SK-N-SH (cell line): ENCODE results near the gene GHRH. TPM values are rescaled to one million over a fixed set of nuclear protein-coding genes. Genes with fewer than 3 reads are reported as not detected.

Experiments used
- CTCF ChIA-PET: fragments of 300-600, 350-600 bp; formaldehyde crosslinking; extraction: SDS; loops from one replicate; lab custom pipeline; 2021; lab: Yijun Ruan, JAX
- POLR2A ChIA-PET: fragments of 350-600 bp; sonication (Branson Sonifier 250); formaldehyde crosslinking; extraction: SDS; loops from one replicate; lab custom pipeline; 2020; ENCODE audit warnings: antibody characterized with exemption, inconsistent platforms; lab: Yijun Ruan, JAX
- DNase-seq: peaks from one replicate; pipeline ENCODE4 v3.0.0; 2012
- H2AFZ ChIP-seq: fragments of 200-600 bp; sonication (generic); 2 replicates; pipeline ENCODE4 v1.8.1; 2016; ENCODE audit warnings: antibody characterized with exemption, mild to moderate bottlenecking, low read depth
- H3F3A ChIP-seq: fragments of 200-600 bp; sonication (generic); replicated peaks from 2 replicates; pipeline ENCODE3; 2016; ENCODE audit warnings: antibody characterized with exemption, mild to moderate bottlenecking; ENCODE audit not compliant: insufficient read depth
- H3K27ac ChIP-seq, 2 experiments: fragments of 200-500 bp in 1 of 2; fragments of 200-600 bp in 1 of 2; sonication (Bioruptor generic) in 1 of 2; sonication (generic), shearing (Covaris generic) in 1 of 2; 2 replicates each; pipeline versions ENCODE4 v1.5.1 to v1.6.1; 2014 to 2016; ENCODE audit warnings: low read depth in 2 of 2, inconsistent platforms in 1 of 2, low read length in 1 of 2, mild to moderate bottlenecking in 1 of 2, mixed read lengths in 1 of 2
- H3K27me3 ChIP-seq: fragments of 200-600 bp; sonication (generic), shearing (Covaris generic); 2 replicates; pipeline ENCODE4 v1.6.1; 2016; ENCODE audit warnings: mixed run types; ENCODE audit not compliant: insufficient read depth
- H3K36me3 ChIP-seq, 2 experiments: fragments of 200-500 bp in 1 of 2; fragments of 200-600 bp in 1 of 2; sonication (Bioruptor generic) in 1 of 2; sonication (generic) in 1 of 2; replicated peaks in 1 of 2; 2 replicates each; pipeline versions ENCODE3 to v1.5.1; 2014 to 2016; ENCODE audit warnings: low read length in 1 of 2, mild to moderate bottlenecking in 1 of 2; ENCODE audit not compliant: insufficient read depth in 2 of 2, control insufficient read depth in 1 of 2
- H3K4me1 ChIP-seq, 2 experiments: fragments of 200-500 bp in 1 of 2; fragments of 200-600 bp in 1 of 2; sonication (Bioruptor generic) in 1 of 2; sonication (generic), shearing (Covaris generic) in 1 of 2; 2 replicates each; pipeline versions ENCODE4 v1.5.1 to v1.6.1; 2014 to 2016; ENCODE audit warnings: low read depth in 1 of 2, low read length in 1 of 2, mixed run types in 1 of 2; ENCODE audit not compliant: insufficient read depth in 2 of 2, control insufficient read depth in 1 of 2
- H3K4me2 ChIP-seq: fragments of 200-600 bp; sonication (generic), shearing (Covaris generic); 2 replicates; pipeline ENCODE4 v1.6.1; 2017; ENCODE audit warnings: mixed run types
- H3K4me3 ChIP-seq, 2 experiments: fragments of 200-500 bp in 1 of 2; fragments of 200-600 bp in 1 of 2; sonication (Bioruptor generic) in 1 of 2; sonication (generic), shearing (Covaris generic) in 1 of 2; 2 replicates each; pipeline versions ENCODE4 v1.5.1 to v1.8.1; 2014 to 2016; ENCODE audit warnings: low read depth in 2 of 2, inconsistent platforms in 1 of 2, low read length in 1 of 2, mild to moderate bottlenecking in 1 of 2, mixed read lengths in 1 of 2, moderate library complexity in 1 of 2
- H3K79me2 ChIP-seq: fragments of 200-600 bp; sonication (generic); 2 replicates; pipeline ENCODE4 v1.8.1; 2017; ENCODE audit warnings: mild to moderate bottlenecking; ENCODE audit not compliant: insufficient read depth
- H3K9ac ChIP-seq: fragments of 200-600 bp; sonication (generic); 2 replicates; pipeline ENCODE4 v1.6.1; 2017; ENCODE audit warnings: mixed run types
- H3K9me2 ChIP-seq: fragments of 200-600 bp; sonication (generic); 2 replicates; pipeline ENCODE4 v1.6.1; 2017; ENCODE audit warnings: mixed run types
- H3K9me3 ChIP-seq: fragments of 200-600 bp; sonication (generic); 2 replicates; pipeline ENCODE4 v1.6.1; 2017; ENCODE audit warnings: mixed run types, mild to moderate bottlenecking, moderate library complexity
- H4K20me1 ChIP-seq: fragments of 200-600 bp; sonication (generic); 2 replicates; pipeline ENCODE4 v1.6.1; 2017; ENCODE audit warnings: mild to moderate bottlenecking, mixed run types; ENCODE audit not compliant: insufficient read depth
- CHD2 ChIP-seq: fragments of 150-350 bp; IDR thresholded peaks from 2 replicates; pipeline ENCODE4 v1.6.1; 2018; ENCODE audit warnings: low read length; ENCODE audit not compliant: partially characterized antibody
- EZH2phosphoT487 ChIP-seq: fragments of 200-600 bp; sonication (generic); IDR thresholded peaks from 2 replicates; pipeline ENCODE4 v1.6.1; 2017; ENCODE audit warnings: low read depth, mixed run types, mild to moderate bottlenecking, antibody characterized with exemption, moderate library complexity, borderline replicate concordance
- IRF3 ChIP-seq: fragments of 150-350 bp; IDR thresholded peaks from 2 replicates; pipeline ENCODE4 v1.6.1; 2016; ENCODE audit warnings: mild to moderate bottlenecking, low read depth, low read length
- JUND ChIP-seq: IDR thresholded peaks from 2 replicates; pipeline ENCODE4 v1.4.0; 2012
- NRF1 ChIP-seq: IDR thresholded peaks from 2 replicates; pipeline ENCODE4 v1.6.1; 2012; ENCODE audit warnings: low read depth, mild to moderate bottlenecking, low read length
- RCOR1 ChIP-seq: fragments of 150-350 bp; IDR thresholded peaks from 2 replicates; pipeline ENCODE4 v1.6.1; 2017; ENCODE audit warnings: antibody characterized with exemption, low read length
- REST ChIP-seq: IDR thresholded peaks from 2 replicates; pipeline ENCODE4 v1.6.1; 2012; ENCODE audit warnings: mild to moderate bottlenecking, low read depth, low read length, moderate library complexity
- TAF1 ChIP-seq: IDR thresholded peaks from 2 replicates; pipeline ENCODE4 v1.6.1; 2012; ENCODE audit warnings: low read depth, mild to moderate bottlenecking, low read length, moderate library complexity, borderline replicate concordance
- TEAD4 ChIP-seq: IDR thresholded peaks from 2 replicates; pipeline ENCODE4 v1.4.0; 2012; ENCODE audit warnings: mild to moderate bottlenecking, borderline replicate concordance; ENCODE audit not compliant: insufficient read depth
- USF2 ChIP-seq: fragments of 150-350 bp; IDR thresholded peaks from 2 replicates; pipeline ENCODE4 v1.6.1; 2017; ENCODE audit warnings: antibody characterized with exemption, low read length, low read depth, borderline replicate concordance
- ZBTB33 ChIP-seq: IDR thresholded peaks from 2 replicates; pipeline ENCODE4 v1.4.0; 2012; ENCODE audit warnings: low read depth, borderline replicate concordance
- WGBS: methylation state at CpG from one replicate; pipeline ENCODE4 v1.1.6; 2017; ENCODE audit warnings: low lambda C conversion rate; 5-methylcytosine and 5-hydroxymethylcytosine counted together
- polyA plus RNA-seq, 3 experiments: library from polyadenylated mRNA; depleted of rRNA; stranded (reverse); fragments of >200 nt; gene quantifications; 2 replicates each; pipeline ENCODE4 v1.2.3, GENCODE V29; 2012

The GHRH gene
- polyA plus RNA-seq, 1 of the 3 experiments (the other 2 are of a cell fraction), result not detected

- CTCF ChIA-PET, result interaction anchor here (1.7 kb wide), 1 partner anchor 116 kb away, joined by 4 read pairs; no protein-coding TSS in a partner anchor
- peaks cover 35% of the 10 kb centered on the region for H3K79me2 ChIP-seq
- H3K4me1 ChIP-seq, result peaks cover 0 to 51% of the 10 kb centered on the region in 2 experiments; a peak in 2 of 4 replicates
- TF ChIP-seq IRF3, result no peak
- TF ChIP-seq EZH2phosphoT487, result no peak
- TF ChIP-seq USF2, result no peak
- TF ChIP-seq RCOR1, result no peak
- no peak for TF ChIP-seq TAF1
- no peak for TF ChIP-seq CHD2
- no peak for TF ChIP-seq NRF1
- no peak for TF ChIP-seq TEAD4
- no peak for TF ChIP-seq ZBTB33
- H3K27ac ChIP-seq, result peak overlapping the region in 1 of 2 experiments; percentile 72; a peak in 2 of 4 replicates
- 92% methylated on average over 5 of the region's 11 CpGs for WGBS
- H3K27me3 ChIP-seq, result no peaks in the 10 kb centered on the region
- DNase-seq, result no peak
- no peaks in the 10 kb centered on the region for H3F3A ChIP-seq
- H3K9ac ChIP-seq, result no peak overlapping the region
- H3K9me2 ChIP-seq, result no peaks in the 10 kb centered on the region
- H3K4me3 ChIP-seq, result no peak overlapping the region
- H2AFZ ChIP-seq, result no peak overlapping the region
- peaks cover 8 to 24% of the 10 kb centered on the region in 2 experiments for H3K36me3 ChIP-seq
- H3K4me2 ChIP-seq, result no peak overlapping the region
- POLR2A ChIA-PET, result no interaction called here
- H4K20me1 ChIP-seq, result 0 out of 2 replicates have a peak, but pooled peaks cover 5% of the 10 kb centered on the region
- no peaks in the 10 kb centered on the region for H3K9me3 ChIP-seq
Measured at GRCh38 chr20:37310951-37311350, 49.3 kb upstream of the GHRH start.

GRCh38 chr20:37309936-37310590 is 48.4 kb upstream of the GHRH start:
- POLR2A ChIA-PET, result no interaction called here

More at GRCh38 chr20:37309936-37310590, 48.4 kb upstream of the GHRH start:
- no peaks in the 10 kb centered on the region for H3K27me3 ChIP-seq
- TF ChIP-seq IRF3, result no peak
- no peak for TF ChIP-seq REST
- no peak for TF ChIP-seq JUND
- no peak for TF ChIP-seq NRF1
- peak overlapping the region in 1 of 2 experiments; percentile 72; a peak in 2 of 4 replicates for H3K27ac ChIP-seq
- H4K20me1 ChIP-seq, result 0 out of 2 replicates have a peak, but pooled peaks cover 5% of the 10 kb centered on the region
- no peak for DNase-seq
- 91% methylated on average over 16 of the region's 16 CpGs for WGBS
- no peak overlapping the region for H3K4me2 ChIP-seq
- CTCF ChIA-PET, result interaction anchor here (0.9 to 1.7 kb wide), 2 partner anchors 75 to 115 kb away, joined by 4 to 5 read pairs; no protein-coding TSS in a partner anchor
- peaks cover 44% of the 10 kb centered on the region for H3K79me2 ChIP-seq
- no peaks in the 10 kb centered on the region for H3K9me2 ChIP-seq
- H3F3A ChIP-seq, result no peaks in the 10 kb centered on the region
- peaks cover 8 to 20% of the 10 kb centered on the region in 2 experiments for H3K36me3 ChIP-seq
- H3K4me3 ChIP-seq, result no peak overlapping the region
- no peak overlapping the region for H3K9ac ChIP-seq
- peaks cover 0 to 45% of the 10 kb centered on the region in 2 experiments; a peak in 2 of 4 replicates for H3K4me1 ChIP-seq
- H2AFZ ChIP-seq, result no peak overlapping the region
- H3K9me3 ChIP-seq, result no peaks in the 10 kb centered on the region
